IPS-11a (cell line): ENCODE data around the gene PNPLA5.

ENCODE experiments used
- H3K4me3 ChIP-seq: one replicate; pipeline ENCODE4 v1.5.1; 2013; ENCODE audit warnings: low read depth, low read length, control low read depth

The PNPLA5 gene

DNA sequence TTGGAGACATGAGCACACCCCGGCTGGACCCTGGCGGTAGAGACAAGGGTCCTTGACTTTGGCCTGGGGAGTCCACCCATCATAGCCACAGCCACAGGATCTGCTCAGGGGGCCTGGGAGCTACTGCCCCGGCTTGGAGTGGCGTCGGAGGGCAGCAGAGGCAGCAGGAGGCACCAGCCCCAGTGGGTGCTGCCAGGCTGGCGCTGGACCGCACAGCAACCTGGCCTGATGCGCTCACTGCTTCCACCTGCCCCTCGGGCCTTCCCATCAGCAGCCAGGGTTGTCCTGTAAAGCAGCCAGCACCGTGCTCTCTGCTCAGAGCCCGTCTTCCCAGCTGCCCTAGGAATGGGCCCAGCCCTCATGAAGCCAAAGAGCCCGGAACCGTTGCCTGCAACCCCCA, 51.4 kb downstream of the PNPLA5 start:
- H3K4me3 ChIP-seq, result no peak overlapping the region

DNA sequence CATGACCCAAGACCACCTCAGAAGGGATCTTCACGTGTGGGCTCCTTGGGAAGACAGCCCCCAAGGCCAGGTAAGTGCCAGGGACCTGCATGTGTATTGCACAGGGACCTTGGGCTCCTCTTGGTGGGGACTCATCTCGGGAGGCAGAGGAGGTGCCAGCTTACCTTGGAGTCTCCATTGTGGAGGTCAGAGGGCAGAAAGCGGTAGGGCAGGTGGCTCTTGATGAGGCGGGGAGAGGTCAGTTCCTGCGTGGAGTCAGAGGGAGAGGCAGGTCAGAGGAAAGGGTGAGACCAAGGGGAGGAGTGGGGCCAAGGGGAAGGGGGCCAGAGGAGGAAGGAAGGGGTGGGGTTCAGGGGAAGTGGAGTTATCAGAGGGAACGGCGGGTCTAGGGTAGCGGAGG, 52.0 kb downstream of the PNPLA5 start:
- H3K4me3 ChIP-seq, result no peak overlapping the region

DNA sequence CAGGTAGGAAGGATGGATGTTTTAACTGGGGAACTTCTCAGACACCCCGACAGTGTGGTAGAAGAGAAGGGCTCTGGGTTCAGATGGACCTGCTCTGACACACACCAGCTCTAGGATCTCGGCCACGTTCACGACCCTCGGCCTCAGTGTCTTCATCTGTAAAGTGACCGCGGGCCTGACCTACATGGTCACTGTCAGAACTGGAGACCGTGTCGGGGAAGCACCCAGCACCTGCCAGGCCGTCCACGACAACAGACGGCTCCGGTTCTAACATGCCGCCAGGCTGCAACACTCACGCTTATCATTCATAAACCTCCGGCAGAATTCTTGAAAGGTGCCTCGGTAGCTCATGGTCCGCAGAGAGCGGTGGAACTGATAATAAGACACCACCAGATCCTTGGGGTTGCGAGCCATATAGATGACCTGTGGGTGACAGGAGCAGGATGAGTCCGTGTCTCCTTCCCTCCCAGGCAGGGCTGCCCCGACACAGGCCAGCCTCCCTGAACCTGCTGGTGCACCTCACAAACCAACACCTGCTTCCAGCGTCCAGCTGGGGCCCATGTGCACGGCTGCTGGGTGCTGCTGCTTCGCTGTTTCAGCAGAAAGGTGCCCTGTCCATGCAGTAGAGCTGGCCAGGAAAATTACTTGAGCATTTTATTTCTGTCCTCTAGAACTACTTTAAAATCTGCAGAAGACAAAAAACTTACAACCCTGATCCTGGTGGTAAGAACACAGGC, 53.1 kb downstream of the PNPLA5 start:
- H3K4me3 ChIP-seq, result no peak overlapping the region

DNA sequence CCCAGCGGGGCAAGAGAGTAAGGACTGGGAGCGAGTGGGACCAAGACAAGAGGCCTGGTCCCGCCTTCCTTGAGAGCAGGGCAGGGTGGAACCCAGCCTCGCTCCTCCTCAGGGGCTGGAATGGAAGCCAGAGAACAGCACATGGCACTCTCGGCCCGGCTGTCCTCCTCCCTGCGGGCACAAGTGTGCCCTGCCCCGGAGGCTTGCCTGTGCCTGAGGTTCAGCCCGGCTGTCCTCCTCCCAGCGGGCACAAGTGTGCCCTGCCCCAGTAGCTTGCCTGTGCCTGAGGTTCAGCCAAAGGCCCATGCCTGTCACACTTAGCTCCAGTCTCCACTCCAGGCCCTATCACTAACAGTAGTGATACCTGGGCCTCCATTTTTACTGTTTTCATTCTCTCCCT, 53.7 kb downstream of the PNPLA5 start:
- H3K4me3 ChIP-seq, result no peak overlapping the region

DNA sequence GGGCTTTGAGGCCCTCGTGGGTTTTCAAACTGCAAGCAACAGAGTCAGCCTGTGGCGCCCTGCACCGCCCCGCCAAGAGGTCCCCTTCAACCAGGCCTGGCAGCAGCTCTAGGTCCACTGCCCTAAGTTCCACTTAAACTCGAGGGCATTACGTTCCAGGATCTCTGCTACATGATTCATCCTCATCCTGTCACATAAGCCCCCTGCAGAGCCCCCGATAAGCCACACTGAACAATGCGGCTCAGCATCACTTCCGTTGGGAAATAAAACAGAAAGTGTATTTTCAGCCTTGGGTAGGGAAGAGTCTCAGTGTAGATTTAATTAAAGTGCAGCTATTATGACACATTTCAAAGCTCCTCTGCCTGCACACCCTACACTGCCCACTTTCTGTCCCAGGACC, 54.1 kb downstream of the PNPLA5 start:
- no peak overlapping the region for H3K4me3 ChIP-seq

DNA sequence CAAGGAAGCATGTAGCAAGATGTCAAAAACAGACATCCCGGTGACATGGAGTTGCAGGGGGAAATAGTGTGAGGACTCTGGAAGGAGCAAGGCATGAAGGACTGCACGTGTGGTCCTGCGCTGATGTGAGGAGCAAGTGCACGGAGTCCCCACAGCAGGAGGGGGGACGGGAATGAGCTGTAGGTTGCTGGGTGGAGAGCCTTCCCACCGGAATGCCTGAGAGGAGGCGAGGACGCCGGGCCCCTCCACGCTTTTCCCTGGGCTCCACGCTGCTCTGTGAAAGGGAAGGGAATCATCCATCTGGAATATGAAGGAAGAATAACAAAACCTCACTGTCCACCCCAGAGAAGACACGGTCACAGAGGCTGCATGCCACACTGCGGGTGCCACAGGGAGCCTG, 56.1 kb downstream of the PNPLA5 start:
- H3K4me3 ChIP-seq, result no peak overlapping the region

DNA sequence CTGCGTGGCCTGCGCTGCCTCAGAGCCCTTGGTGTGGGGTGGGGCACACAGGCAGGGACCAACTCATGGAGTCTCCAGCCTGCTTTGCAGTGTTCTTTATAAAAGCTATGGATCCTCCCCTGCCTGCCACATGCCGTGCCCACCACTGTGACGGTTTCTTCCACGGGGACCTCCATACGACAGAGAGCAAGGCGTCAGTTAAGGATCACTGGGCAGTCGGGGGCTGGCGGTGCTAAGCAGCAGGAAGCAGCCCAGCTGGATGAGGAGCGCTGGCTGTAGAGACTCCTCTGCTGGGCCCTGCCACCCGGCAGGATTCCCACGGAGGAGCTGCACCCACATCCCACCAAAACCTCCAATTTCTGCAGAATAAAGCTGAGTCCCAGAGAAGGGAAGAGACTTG, 56.6 kb downstream of the PNPLA5 start:
- H3K4me3 ChIP-seq, result no peak overlapping the region

DNA sequence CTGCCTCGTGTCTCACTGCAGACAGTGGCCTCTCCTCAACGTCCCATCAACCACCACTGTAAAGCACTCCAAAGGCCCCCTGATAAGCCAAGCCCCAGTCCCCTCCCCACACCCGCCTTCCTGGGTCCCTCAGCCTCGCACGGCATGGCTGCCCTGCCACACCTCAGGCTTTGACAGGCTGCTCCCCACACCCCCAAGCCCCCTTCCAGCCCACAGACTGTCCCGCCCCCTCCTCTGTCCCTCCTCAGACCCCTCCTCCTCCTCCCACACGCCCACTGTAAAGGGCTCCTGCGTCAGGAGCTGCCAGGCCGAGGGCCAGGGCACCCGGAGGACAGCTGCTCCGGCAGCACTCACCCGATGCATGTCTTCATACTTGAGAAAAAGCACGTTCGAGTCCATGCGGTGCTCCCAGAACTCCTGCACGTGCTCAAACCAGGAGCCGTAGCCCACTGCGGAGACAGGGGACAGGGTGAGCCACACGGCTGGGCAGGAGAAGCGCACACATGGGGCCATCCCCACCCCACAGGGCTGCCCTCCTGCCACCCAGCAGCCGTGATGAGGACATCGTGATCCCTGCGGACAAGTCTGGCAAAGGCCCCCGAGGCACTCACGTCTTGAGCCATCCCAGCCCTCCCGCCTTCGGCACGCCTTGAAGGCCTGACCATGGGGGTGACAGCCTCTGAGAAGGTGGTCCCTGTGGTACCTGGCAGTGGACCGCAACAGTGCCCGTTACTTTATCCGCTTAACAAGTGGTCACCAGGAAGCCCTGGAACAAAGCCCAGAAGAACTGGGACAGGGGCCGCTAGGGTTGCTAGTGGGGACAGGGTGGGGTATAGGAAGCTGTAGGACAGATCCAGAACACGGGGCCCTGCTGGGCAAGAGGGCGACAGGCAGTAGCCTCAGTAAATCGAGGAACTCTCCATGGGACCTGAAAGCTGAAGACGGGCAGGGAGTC, 58.2 kb downstream of the PNPLA5 start:
- no peak overlapping the region for H3K4me3 ChIP-seq

DNA sequence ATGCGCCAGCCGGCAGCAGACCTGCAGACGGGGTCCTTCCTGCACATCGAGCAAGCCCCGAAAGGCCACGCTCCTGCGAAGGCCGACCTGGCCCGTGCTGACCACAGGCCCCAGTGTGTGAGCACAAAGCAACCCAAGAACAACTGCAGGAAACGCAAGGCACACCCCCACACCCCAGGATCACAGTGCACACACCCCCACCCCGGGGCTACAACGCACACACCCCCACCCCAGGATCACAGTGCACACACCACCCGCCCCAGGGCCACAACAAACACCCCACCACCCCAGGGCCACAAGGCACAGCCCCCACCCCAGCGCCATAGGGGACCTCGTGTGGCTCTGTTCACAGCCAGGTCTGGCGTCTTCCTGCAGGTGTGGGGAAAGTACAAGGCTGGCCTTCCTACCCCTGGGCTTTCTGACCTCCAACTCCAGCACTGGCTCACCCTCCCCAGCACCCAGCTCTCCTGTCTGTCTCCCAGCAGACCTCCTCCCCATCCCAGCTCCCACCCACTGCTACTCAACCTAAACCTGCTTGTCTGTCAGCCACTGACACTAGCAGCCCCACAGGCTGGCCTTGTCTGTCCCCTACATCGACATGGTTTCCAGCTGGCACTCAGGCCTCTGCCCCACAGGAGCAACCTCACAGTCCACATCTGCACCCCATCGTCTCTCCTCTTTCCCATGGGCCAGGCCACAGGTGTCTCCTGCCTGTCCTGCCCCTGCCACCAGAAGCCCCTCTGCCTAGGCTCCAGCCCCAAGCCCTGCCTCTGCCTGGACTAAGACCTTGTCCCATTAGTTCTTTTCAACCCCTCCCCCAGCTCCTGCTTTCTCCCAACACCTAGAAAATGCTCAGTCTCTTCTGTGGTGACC, 59.2 kb downstream of the PNPLA5 start:
- H3K4me3 ChIP-seq, result no peak overlapping the region

DNA sequence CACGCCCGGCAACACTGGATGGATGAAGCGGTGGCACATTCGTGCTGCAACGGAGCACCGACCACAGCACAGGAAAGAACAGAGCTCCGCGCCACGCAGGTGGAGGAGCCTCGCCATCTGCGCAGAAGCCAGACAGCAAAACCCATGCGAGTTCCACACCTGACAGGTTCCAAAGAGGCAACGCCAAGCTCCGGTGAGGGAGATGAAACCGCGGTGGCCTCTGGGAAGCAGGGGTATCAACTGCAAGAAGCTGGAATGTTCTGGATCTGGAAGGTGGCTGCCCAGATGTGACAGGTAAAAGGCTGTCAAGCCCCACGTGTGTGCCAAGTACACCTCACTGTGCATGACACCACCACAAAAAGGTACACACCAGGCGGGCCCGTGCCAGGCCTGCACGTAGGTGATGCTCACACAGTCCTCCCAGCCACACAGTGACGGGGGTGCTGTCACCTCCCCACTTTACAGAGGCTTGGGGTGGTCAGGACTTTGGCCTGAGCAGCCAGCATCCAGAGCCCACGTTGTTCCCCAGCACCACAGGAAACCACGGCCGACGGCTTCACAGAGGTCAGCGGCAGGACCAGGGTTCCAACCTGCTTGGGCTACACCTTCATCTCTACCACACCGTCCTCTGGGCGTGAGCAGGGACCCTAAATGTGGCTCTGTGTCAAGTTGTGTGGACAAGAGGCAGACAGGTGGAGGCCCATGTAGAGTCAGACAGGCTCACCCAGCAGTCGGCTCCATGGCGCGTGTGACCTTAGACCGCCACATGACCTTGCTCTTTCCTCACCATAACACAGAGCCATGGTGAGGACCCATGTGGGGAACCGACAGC, 60.0 kb downstream of the PNPLA5 start:
- no peak overlapping the region for H3K4me3 ChIP-seq

DNA sequence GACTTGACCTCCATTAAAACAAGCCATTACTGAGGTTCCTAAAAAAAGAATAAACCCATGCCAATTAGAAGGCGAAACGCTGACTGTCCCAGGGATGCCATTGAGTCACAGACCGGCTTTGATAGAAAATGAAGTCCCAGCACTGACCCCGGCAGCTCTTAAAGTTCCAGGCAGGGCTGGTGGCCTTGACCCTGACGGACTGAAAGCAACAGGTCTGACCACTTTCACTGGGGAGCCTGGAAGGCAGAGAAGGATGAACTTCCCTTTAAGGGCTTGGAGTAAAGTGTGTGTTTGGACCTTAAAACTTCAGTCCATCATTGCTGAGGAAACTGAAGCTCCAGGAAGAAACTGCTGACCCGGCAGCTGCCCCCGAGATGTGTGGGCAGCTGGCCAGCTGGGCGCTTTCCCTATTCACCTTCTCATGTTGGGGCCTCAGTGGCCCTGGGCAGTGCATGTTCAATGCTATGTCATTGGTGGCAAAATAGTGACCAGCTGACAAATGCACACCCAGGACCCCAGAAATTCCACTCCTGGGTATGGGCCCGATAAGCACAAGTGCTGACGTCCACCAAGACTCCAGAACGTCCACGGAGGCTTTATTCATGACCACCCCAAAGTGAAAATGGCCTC, 60.8 kb downstream of the PNPLA5 start:
- H3K4me3 ChIP-seq, result no peak overlapping the region

DNA sequence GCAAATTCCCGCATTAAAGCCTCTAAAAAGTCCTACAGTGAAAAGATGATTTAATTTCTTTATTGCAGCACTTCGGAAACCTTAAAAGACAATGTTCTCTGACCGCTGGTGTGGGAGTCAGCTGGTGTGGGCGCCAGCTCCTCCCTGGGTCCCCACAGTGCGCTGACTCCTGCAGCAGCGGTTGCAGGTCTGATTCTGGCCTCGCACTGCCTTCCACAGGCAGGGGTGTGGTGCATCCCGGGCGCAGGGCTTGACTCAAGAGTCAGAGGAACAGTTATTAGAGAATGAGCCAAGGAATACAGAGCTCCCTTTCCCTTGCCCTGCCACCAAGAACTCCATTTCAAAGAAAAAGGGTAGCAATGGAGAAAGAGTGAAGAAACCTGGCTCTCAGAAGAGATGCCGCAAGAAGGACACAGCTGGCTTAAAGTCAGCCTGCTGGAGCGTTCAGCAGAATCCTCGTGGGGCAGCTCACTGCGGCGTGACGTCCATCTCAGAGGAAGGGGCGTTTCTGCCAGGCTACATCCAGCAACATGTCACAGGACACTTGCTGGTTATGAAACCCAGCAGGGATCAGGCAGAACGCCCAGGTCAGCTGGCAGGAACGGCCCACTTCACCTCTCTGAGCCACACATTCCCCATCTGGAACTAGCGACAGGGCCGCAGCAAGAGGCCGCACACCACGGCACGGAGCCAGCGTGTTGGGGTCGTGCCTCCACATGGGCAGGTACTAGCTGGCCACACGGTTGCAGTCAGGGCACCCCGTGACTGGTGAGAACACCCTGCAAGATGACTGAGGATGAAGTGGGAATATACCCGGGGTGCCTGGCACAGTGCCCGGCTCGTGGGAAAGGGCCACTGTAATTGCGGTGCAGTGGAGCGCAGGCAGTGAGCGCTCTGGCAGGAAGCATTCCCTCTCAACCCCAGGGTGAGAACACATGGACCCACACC, 61.6 kb downstream of the PNPLA5 start:
- no peak overlapping the region for H3K4me3 ChIP-seq
